Neural cell (in vitro differentiated cells): ENCODE data around the gene UNKL.

Source experiments
- CTCF ChIP-seq: fragments of 450-650 bp; IDR thresholded peaks from 2 replicates; pipeline ENCODE4 v1.5.1; 2014; ENCODE audit warnings: antibody characterized with exemption, mild to moderate bottlenecking, moderate library complexity; ENCODE audit not compliant: poor library complexity, severe bottlenecking
- EZH2 ChIP-seq: fragments of 200-600, 300-800 bp; shearing (Covaris generic), sonication (generic); IDR thresholded peaks from 2 replicates; pipeline ENCODE4 v1.6.1; 2014; ENCODE audit warnings: antibody characterized with exemption, low read length, borderline replicate concordance, mild to moderate bottlenecking; ENCODE audit not compliant: insufficient read depth, poor library complexity, severe bottlenecking
- POLR2AphosphoS5 ChIP-seq: IDR thresholded peaks from 2 replicates; pipeline ENCODE4 v1.6.1; 2012
- RAD21 ChIP-seq: fragments of 450-650 bp; conservative IDR thresholded peaks from 2 replicates; pipeline ENCODE4 v1.6.1; 2014; ENCODE audit warnings: antibody characterized with exemption, mild to moderate bottlenecking, moderate library complexity
- REST ChIP-seq: IDR thresholded peaks from 2 replicates; pipeline ENCODE4 v1.6.1; 2012; ENCODE audit warnings: borderline replicate concordance

- TF ChIP-seq CTCF: no peak
- TF ChIP-seq POLR2AphosphoS5: no peak
- TF ChIP-seq RAD21: no peak
- TF ChIP-seq REST: no peak
- TF ChIP-seq EZH2: no peak
Measured at GRCh38 chr16:1452530-1452929, 38.0 kb upstream of the UNKL start.
